Body of pancreas (tissue), 4 donors: ENCODE measurements around the gene ACACA. TPM values are rescaled to one million over a fixed set of nuclear protein-coding genes. Genes with fewer than 3 reads are reported as not detected.

Experiments
- ATAC-seq: fragments of 150-250 bp; one replicate; pipeline ENCODE4 v1.9.1; 2016
- DNase-seq, 4 donors: peaks; one replicate each; pipeline ENCODE4 v3.0.0-alpha.2; 2019
- H3K27ac ChIP-seq, 4 donors: fragments of 200-600 bp; sonication (generic); 1 replicate in 3 of 4; 2 replicates in 1 of 4; pipeline versions ENCODE4 v1.5.1 to v1.6.1; 2016 to 2019; ENCODE audit warnings: mild to moderate bottlenecking in 1 of 4, mixed read lengths in 1 of 4, moderate library complexity in 1 of 4
- H3K27me3 ChIP-seq, 2 donors: fragments of 200-600 bp; sonication (generic); one replicate each; pipeline ENCODE4 v1.6.0; 2016; ENCODE audit warnings: mild to moderate bottlenecking in 1 of 2
- H3K36me3 ChIP-seq, 2 donors: fragments of 200-600 bp; sonication (generic); replicated peaks in 1 of 2; 2 replicates each; pipeline ENCODE4 v1.5.1; 2016; ENCODE audit warnings: low read depth in 2 of 2; ENCODE audit not compliant: insufficient read depth in 1 of 2
- H3K4me1 ChIP-seq: fragments of 200-600 bp; sonication (generic); one replicate; pipeline ENCODE4 v1.6.0; 2016
- H3K4me3 ChIP-seq, 2 donors: fragments of 200-600 bp; sonication (generic); 1 replicate in 1 of 2; 2 replicates in 1 of 2; pipeline ENCODE4 v1.5.1; 2016 to 2019
- H3K9me3 ChIP-seq, 3 donors: fragments of 200-600 bp; sonication (generic); 1 replicate in 2 of 3; 2 replicates in 1 of 3; pipeline ENCODE4 v1.5.1; 2016
- CTCF ChIP-seq, 7 experiments: fragments of 450-650 bp in 4 of 7; fragments of 200-600 bp in 3 of 7; sonication (generic) in 3 of 7; IDR thresholded peaks; one replicate each; pipeline ENCODE4 v1.5.1; 2016 to 2019; ENCODE audit warnings: antibody characterized with exemption in 7 of 7
- POLR2A ChIP-seq, 3 donors: fragments of 450-650 bp; IDR thresholded peaks; one replicate each; pipeline ENCODE4 v1.6.1; 2016; ENCODE audit warnings: antibody characterized with exemption in 3 of 3, mild to moderate bottlenecking in 2 of 3
- WGBS, 2 donors: methylation state at CpG; one replicate each; pipeline ENCODE4 v1.1.5; 2017; 5-methylcytosine and 5-hydroxymethylcytosine counted together
- intact Hi-C: fragments of 100-400 bp; cut with DNase I; formaldehyde crosslinking; loops from one replicate; pipeline ENCODE4 v1.15.1; 2023
- total RNA-seq, 2 donors: library from RNA; depleted of rRNA; stranded (reverse); fragments of >200 nt; gene quantifications; one replicate each; pipeline ENCODE4 v1.1.0, GENCODE V29; 2016

The ACACA gene
- total RNA-seq, 2 donors from 2014 or later, result 9.1 to 49.1 TPM

GRCh38 chr17:37429039-37429438 lies 22.4 kb upstream of the ACACA start:
- peaks cover 4 to 14% of the 10 kb centered on the region in 2 donors for H3K36me3 ChIP-seq

GRCh38 chr17:37425268-37425667 lies 18.6 kb upstream of the ACACA start:
- 83 to 100% methylated on average over 1 of the region's 1 CpG for WGBS, 2 donors
- no peaks in the 10 kb centered on the region for H3K4me1 ChIP-seq
- DNase-seq (no peak), ATAC-seq (no peak)
- no peak overlapping the region for H3K4me3 ChIP-seq
- H3K27me3 ChIP-seq, result no peaks in the 10 kb centered on the region
- no peaks in the 10 kb centered on the region for H3K9me3 ChIP-seq
- H3K27ac ChIP-seq, result no peak overlapping the region
- intact Hi-C loops, result no loop called here
- no peak for TF ChIP-seq POLR2A (IDR thresholded peaks at IDR 0.05)
- no peak for TF ChIP-seq CTCF (IDR thresholded peaks at IDR 0.05)
- H3K36me3 ChIP-seq, result peaks cover 4 to 14% of the 10 kb centered on the region in 2 donors

More at GRCh38 chr17:37429039-37429438, 22.4 kb upstream of the ACACA start:
- 93 to 98% methylated on average over 3 of the region's 3 CpGs for WGBS, 2 donors
- no peak overlapping the region for H3K4me3 ChIP-seq
- intact Hi-C loops, result no loop called here
- no peak for ATAC-seq
- H3K4me1 ChIP-seq, result no peaks in the 10 kb centered on the region
- TF ChIP-seq CTCF (IDR thresholded peaks at IDR 0.05), result no peak
- no peak for TF ChIP-seq POLR2A (IDR thresholded peaks at IDR 0.05)
- H3K27ac ChIP-seq, result no peak overlapping the region
- no peaks in the 10 kb centered on the region for H3K27me3 ChIP-seq
- no peak for DNase-seq
- H3K9me3 ChIP-seq, result no peaks in the 10 kb centered on the region

- TF ChIP-seq CTCF (IDR thresholded peaks at IDR 0.05), result no peak
- no peak for TF ChIP-seq POLR2A (IDR thresholded peaks at IDR 0.05)
- H3K9me3 ChIP-seq, result no peaks in the 10 kb centered on the region
- ATAC-seq (no peak), DNase-seq (no peak)
- intact Hi-C loops, result no loop called here
- peaks cover under 1 to 13% of the 10 kb centered on the region in 2 donors for H3K36me3 ChIP-seq
- WGBS, 2 donors, result 63 to 76% methylated on average over 4 of the region's 4 CpGs
- H3K27me3 ChIP-seq, result no peaks in the 10 kb centered on the region
- no peaks in the 10 kb centered on the region for H3K4me1 ChIP-seq
- no peak overlapping the region for H3K4me3 ChIP-seq
- no peak overlapping the region for H3K27ac ChIP-seq
Measured at GRCh38 chr17:37422971-37423625, 16.5 kb upstream of the ACACA start.

GRCh38 chr17:37417852-37418251 lies 11.2 kb upstream of the ACACA start:
- no peak for ATAC-seq
- TF ChIP-seq POLR2A (IDR thresholded peaks at IDR 0.05) (no peak), CTCF (IDR thresholded peaks at IDR 0.05) (no peak)
- no peak for DNase-seq
- Histone ChIP-seq H3K9me3 (no peaks in the 10 kb centered on the region), H3K27ac (no peak overlapping the region), H3K36me3 (peaks cover 0 to 7% of the 10 kb centered on the region in 2 donors), H3K4me3 (no peak overlapping the region), H3K27me3 (no peaks in the 10 kb centered on the region), H3K4me1 (no peaks in the 10 kb centered on the region)
- WGBS, 2 donors, result 82 to 90% methylated on average over 2 of the region's 2 CpGs
- intact Hi-C loops, result no loop called here
